A549 (cell line): ENCODE measurements around the gene TOMM20. TPM values are rescaled to one million over a fixed set of nuclear protein-coding genes. Genes with fewer than 3 reads are reported as not detected.
"Not testable (repeated sequence)": the region's sequence is repeated elsewhere in the genome, so short reads cannot be mapped to it uniquely, and the experiment has no call there.

ENCODE experiments used
- ATAC-seq, 2 experiments: fragments of 200-7000 bp in 1 of 2; fragments of >200 bp in 1 of 2; cut with Nextera tagmentation in 1 of 2; cut with Tn5 transposase in 1 of 2; 3 replicates each; pipeline versions ENCODE4 v1.8.0 to v1.9.1; 2018 to 2020; ENCODE audit warnings: mild to moderate bottlenecking in 1 of 2, moderate library complexity in 1 of 2
- CTCF ChIA-PET: fragments of 300-600 bp; sonication (Branson Sonifier 250); formaldehyde crosslinking; extraction: SDS; loops from one replicate; lab custom pipeline; 2021; ENCODE audit warnings: antibody characterized with exemption, inconsistent platforms; lab: Yijun Ruan, JAX
- POLR2A ChIA-PET: fragments of 350-600 bp; formaldehyde crosslinking; extraction: SDS; loops from one replicate; lab custom pipeline; 2021; ENCODE audit warnings: antibody characterized with exemption, inconsistent platforms; lab: Yijun Ruan, JAX
- DNase-seq, 2 experiments: peaks; one replicate each; pipeline versions ENCODE4 v3.0.0 to v3.0.0-alpha.2; 2011 to 2016; ENCODE audit warnings: low read depth in 1 of 2, low spot score in 1 of 2
- FAIRE-seq: peaks from 2 replicates; lab custom pipeline; 2011; peaks lifted over from hg19 to GRCh38; lab: Jason Lieb, UNC
- H3K27ac ChIP-seq, 2 experiments: fragments of >200 bp; sonication (Bioruptor Twin); formaldehyde crosslinking; 3 replicates each; pipeline ENCODE4 v1.5.1; 2016 to 2017
- H3K4me1 ChIP-seq: fragments of >200 bp; sonication (Bioruptor Twin); formaldehyde crosslinking; 3 replicates; pipeline ENCODE4 v1.6.1; 2016
- H3K4me2 ChIP-seq: fragments of >200 bp; sonication (Bioruptor Twin); formaldehyde crosslinking; 3 replicates; pipeline ENCODE4 v1.6.1; 2016
- H3K4me3 ChIP-seq: fragments of >200 bp; sonication (Bioruptor Twin); formaldehyde crosslinking; 3 replicates; pipeline ENCODE4 v1.5.1; 2016
- H3K9me3 ChIP-seq: fragments of >200 bp; sonication (Bioruptor Twin); formaldehyde crosslinking; 3 replicates; pipeline ENCODE4 v1.6.1; 2016
- CHD2 ChIP-seq: fragments of 150-350 bp; IDR thresholded peaks from 2 replicates; pipeline ENCODE4 v1.6.1; 2014; ENCODE audit warnings: low read length; ENCODE audit not compliant: partially characterized antibody
- EHF ChIP-seq: fragments of 250-450 bp; sonication (Bioruptor Pico); IDR thresholded peaks from 2 replicates; pipeline ENCODE4 v1.5.0; 2020; ENCODE audit warnings: mild to moderate bottlenecking
- ELK1 ChIP-seq: fragments of 150-350 bp; IDR thresholded peaks from 2 replicates; pipeline ENCODE4 v1.6.1; 2014; ENCODE audit warnings: low read depth, mild to moderate bottlenecking, low read length
- HOXB13 ChIP-seq: fragments of 250-450 bp; sonication (Bioruptor Pico); IDR thresholded peaks from 2 replicates; pipeline ENCODE4 v1.5.0; 2020; ENCODE audit warnings: low read depth, mild to moderate bottlenecking, moderate library complexity
- HOXB5 ChIP-seq: fragments of 250-450 bp; sonication (Bioruptor Pico); IDR thresholded peaks from 2 replicates; pipeline ENCODE4 v1.5.0; 2020; ENCODE audit warnings: mild to moderate bottlenecking, moderate library complexity
- JUN ChIP-seq, 2 experiments: fragments of >200 bp; sonication (Bioruptor Twin); formaldehyde crosslinking; IDR thresholded peaks; 2 replicates in 1 of 2; 3 replicates in 1 of 2; pipeline ENCODE4 v1.6.1; 2016 to 2017
- MAFK ChIP-seq: fragments of 450-650 bp; IDR thresholded peaks from 2 replicates; pipeline ENCODE4 v1.6.1; 2014; ENCODE audit not compliant: partially characterized antibody
- MAX ChIP-seq: IDR thresholded peaks from 2 replicates; pipeline ENCODE4 v1.6.1; 2012
- NR3C1 ChIP-seq: fragments of >200 bp; sonication (Bioruptor Twin); formaldehyde crosslinking; IDR thresholded peaks from 3 replicates; pipeline ENCODE4 v1.6.1; 2017
- RAD21 ChIP-seq, 2 experiments: fragments of >200 bp in 1 of 2; sonication (Bioruptor Twin) in 1 of 2; formaldehyde crosslinking in 1 of 2; IDR thresholded peaks in 1 of 2; conservative IDR thresholded peaks in 1 of 2; 2 replicates in 1 of 2; 3 replicates in 1 of 2; pipeline ENCODE4 v1.6.1; 2012 to 2018; ENCODE audit warnings: inconsistent platforms in 1 of 2
- RCOR1 ChIP-seq: fragments of 150-350 bp; IDR thresholded peaks from 2 replicates; pipeline ENCODE4 v1.6.1; 2014; ENCODE audit warnings: antibody characterized with exemption, low read length, low read depth
- REST ChIP-seq: fragments of 200-600 bp; sonication (generic); IDR thresholded peaks from 2 replicates; pipeline ENCODE4 v1.6.1; 2016; ENCODE audit warnings: antibody characterized with exemption, mild to moderate bottlenecking, moderate library complexity
- RNF2 ChIP-seq: fragments of 200-600 bp; sonication (generic); IDR thresholded peaks from 2 replicates; pipeline ENCODE4 v1.6.1; 2016; ENCODE audit warnings: low read depth, mild to moderate bottlenecking, antibody characterized with exemption, moderate library complexity, borderline replicate concordance
- SREBF2 ChIP-seq: fragments of 450-650 bp; IDR thresholded peaks from 2 replicates; pipeline ENCODE4 v1.6.1; 2014; ENCODE audit warnings: mild to moderate bottlenecking, moderate library complexity
- USF2 ChIP-seq: fragments of 450-650 bp; IDR thresholded peaks from 2 replicates; pipeline ENCODE4 v1.6.1; 2014; ENCODE audit warnings: antibody characterized with exemption
- WGBS: methylation state at CpG from one replicate; pipeline ENCODE4 v1.1.6; 2017; ENCODE audit errors: missing lambda C conversion rate; 5-methylcytosine and 5-hydroxymethylcytosine counted together
- polyA plus RNA-seq, 4 experiments: library from polyadenylated mRNA; depleted of rRNA in 3 of 4; stranded (reverse); fragments of >200 nt; fragmentation: RNase III in 1 of 4; extraction: RNeasy Plus Mini Kit Qiagen cat#74134 plus additional on column Dnase treatment in 1 of 4; gene quantifications; 2 replicates in 3 of 4; 3 replicates in 1 of 4; pipeline ENCODE4 v1.2.3, GENCODE V29; 2011 to 2017
- TF ChIP-seq, protein P1 (sequence below): fragments of 250-450 bp; sonication (Bioruptor Pico); IDR thresholded peaks from 2 replicates; pipeline ENCODE4 v1.5.0; 2021; ENCODE audit warnings: mild to moderate bottlenecking, moderate library complexity, borderline replicate concordance
- TF ChIP-seq, protein P2 (sequence below): fragments of >200 bp; sonication (Bioruptor Twin); formaldehyde crosslinking; IDR thresholded peaks from 3 replicates; pipeline ENCODE4 v1.5.1; 2016

TOMM20 gene
- polyA plus RNA-seq, 2 of the 4 experiments (the other 2 are of a cell fraction) = 112 to 122 TPM

DNA sequence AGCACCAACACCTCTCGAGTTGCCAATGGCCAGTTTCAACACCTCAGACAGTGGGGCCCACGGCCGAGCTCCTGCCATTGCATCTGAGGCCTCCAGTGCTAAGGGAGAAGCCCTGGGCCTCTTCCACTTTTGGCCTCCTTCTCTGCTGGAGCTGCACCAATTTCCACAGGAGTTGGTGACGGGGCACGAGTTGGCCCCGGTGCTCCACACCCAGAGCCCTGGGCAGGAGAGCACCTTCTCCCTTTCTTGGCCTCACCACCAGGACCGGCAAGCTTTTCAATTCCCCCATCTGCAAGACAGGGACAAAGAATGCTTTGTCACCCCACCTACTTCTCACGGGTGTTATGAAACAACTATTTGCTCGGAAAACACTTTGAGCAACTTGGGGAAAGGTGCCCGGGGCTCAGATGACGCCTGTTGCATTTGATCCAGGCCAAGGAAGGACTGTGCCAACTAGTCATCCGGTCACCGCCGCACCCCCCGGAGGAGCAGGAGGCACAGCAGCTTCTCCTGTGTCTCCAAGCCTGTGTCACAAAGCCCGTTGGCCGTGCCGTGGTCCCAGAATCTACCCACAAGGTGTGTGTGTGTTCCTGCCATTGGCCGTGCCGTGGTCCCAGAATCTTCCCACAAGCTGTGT, 55.2 kb downstream of the TOMM20 start (continued):
- peak; percentile 99 for TF ChIP-seq JUN (IDR thresholded peaks at IDR 0.05)
- no peak for TF ChIP-seq RNF2
- TF ChIP-seq RAD21 (conservative IDR thresholded peaks at IDR 0.05 in 1 of 2, IDR thresholded peaks at IDR 0.05 in 1 of 2) = peak; percentile 45 to 83
- no peak for TF ChIP-seq CHD2
- TF ChIP-seq RCOR1 = no peak
- TF ChIP-seq, protein P1, sequence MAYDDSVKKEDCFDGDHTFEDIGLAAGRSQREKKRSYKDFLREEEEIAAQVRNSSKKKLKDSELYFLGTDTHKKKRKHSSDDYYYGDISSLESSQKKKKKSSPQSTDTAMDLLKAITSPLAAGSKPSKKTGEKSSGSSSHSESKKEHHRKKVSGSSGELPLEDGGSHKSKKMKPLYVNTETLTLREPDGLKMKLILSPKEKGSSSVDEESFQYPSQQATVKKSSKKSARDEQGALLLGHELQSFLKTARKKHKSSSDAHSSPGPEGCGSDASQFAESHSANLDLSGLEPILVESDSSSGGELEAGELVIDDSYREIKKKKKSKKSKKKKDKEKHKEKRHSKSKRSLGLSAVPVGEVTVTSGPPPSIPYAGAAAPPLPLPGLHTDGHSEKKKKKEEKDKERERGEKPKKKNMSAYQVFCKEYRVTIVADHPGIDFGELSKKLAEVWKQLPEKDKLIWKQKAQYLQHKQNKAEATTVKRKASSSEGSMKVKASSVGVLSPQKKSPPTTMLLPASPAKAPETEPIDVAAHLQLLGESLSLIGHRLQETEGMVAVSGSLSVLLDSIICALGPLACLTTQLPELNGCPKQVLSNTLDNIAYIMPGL = peak; percentile 88
- TF ChIP-seq MAX = peak; percentile 95
- no peak for TF ChIP-seq REST
- no peak for TF ChIP-seq SREBF2
- TF ChIP-seq ELK1 = no peak
- peak; percentile 98 for TF ChIP-seq HOXB5 (CRISPR knock-in tag)
- no peak; the same call in 2 of the 3 replicates for TF ChIP-seq NR3C1
- no peak for TF ChIP-seq USF2
- TF ChIP-seq, protein P2, sequence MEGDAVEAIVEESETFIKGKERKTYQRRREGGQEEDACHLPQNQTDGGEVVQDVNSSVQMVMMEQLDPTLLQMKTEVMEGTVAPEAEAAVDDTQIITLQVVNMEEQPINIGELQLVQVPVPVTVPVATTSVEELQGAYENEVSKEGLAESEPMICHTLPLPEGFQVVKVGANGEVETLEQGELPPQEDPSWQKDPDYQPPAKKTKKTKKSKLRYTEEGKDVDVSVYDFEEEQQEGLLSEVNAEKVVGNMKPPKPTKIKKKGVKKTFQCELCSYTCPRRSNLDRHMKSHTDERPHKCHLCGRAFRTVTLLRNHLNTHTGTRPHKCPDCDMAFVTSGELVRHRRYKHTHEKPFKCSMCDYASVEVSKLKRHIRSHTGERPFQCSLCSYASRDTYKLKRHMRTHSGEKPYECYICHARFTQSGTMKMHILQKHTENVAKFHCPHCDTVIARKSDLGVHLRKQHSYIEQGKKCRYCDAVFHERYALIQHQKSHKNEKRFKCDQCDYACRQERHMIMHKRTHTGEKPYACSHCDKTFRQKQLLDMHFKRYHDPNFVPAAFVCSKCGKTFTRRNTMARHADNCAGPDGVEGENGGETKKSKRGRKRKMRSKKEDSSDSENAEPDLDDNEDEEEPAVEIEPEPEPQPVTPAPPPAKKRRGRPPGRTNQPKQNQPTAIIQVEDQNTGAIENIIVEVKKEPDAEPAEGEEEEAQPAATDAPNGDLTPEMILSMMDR = no peak
- TF ChIP-seq MAFK = peak; percentile 98

- not testable (repeated sequence) for ATAC-seq, FAIRE-seq, H3K9me3 ChIP-seq, DNase-seq, H3K4me3 ChIP-seq
- WGBS = 91% methylated on average over 3 of the region's 3 CpGs
- H3K27ac ChIP-seq = peak overlapping the region; percentile 97 to 98
- ChIA-PET CTCF (interaction anchor here (0.7 to 4.1 kb wide), 8 partner anchors 7 to 585 kb away, joined by 3 to 22 read pairs (median 4); no protein-coding TSS in a partner anchor), POLR2A (interaction anchor here (0.9 to 4.0 kb wide), 3 partner anchors 11 to 472 kb away, joined by 4 to 48 read pairs (median 9); partner anchors contain the start of gene IRF2BP2)
- TF ChIP-seq HOXB13 (CRISPR knock-in tag) (0 out of 2 replicates have a peak, but pooled peaks have one; percentile 51), EHF (CRISPR knock-in tag) (0 out of 2 replicates have a peak, but pooled peaks have one; percentile 19)
- H3K4me2 ChIP-seq = peak overlapping the region; percentile 63; the same call in 2 of the 3 replicates
- H3K4me1 ChIP-seq = peaks cover 93% of the 10 kb centered on the region
Observed at GRCh38 chr1:235072577-235072976, 56.1 kb downstream of the TOMM20 start.
